OCI-LY7 (cell line): Measurements from ENCODE around the gene HERC3. TPM values are rescaled to one million over a fixed set of nuclear protein-coding genes. Genes with fewer than 3 reads are reported as not detected.

Experiments used
- BruUV-seq: library from RNA; stranded (reverse); fragments of 400-500 nt; replicated peaks from 2 replicates; lab custom pipeline; 2021; lab: Mats Ljungman, UMichigan
- CTCF ChIA-PET: fragments of 300-600 bp; sonication (Branson Sonifier 250); formaldehyde crosslinking; loops from one replicate; lab custom pipeline; 2022; ENCODE audit warnings: antibody characterized with exemption; ENCODE audit not compliant: unreplicated experiment; lab: Charles Lee
- POLR2A ChIA-PET: fragments of 300-600 bp; sonication (Branson Sonifier 250); formaldehyde crosslinking; loops from one replicate; lab custom pipeline; 2022; ENCODE audit warnings: antibody characterized with exemption; lab: Charles Lee
- DNase-seq: peaks from one replicate; pipeline ENCODE4 v3.0.0-alpha.2; 2015; ENCODE audit warnings: low spot score
- H2AFZ ChIP-seq: fragments of 200-600 bp; sonication (generic), shearing (Covaris generic); 2 replicates; pipeline ENCODE4 v1.6.1; 2014; ENCODE audit warnings: mild to moderate bottlenecking, antibody characterized with exemption, low read length, moderate library complexity
- H3K27ac ChIP-seq: fragments of 200-600 bp; sonication (generic); 2 replicates; pipeline ENCODE4 v1.5.1; 2014; ENCODE audit warnings: mixed run types, low read depth, mild to moderate bottlenecking, moderate library complexity, low read length, inconsistent platforms; ENCODE audit not compliant: poor library complexity, severe bottlenecking
- H3K36me3 ChIP-seq: fragments of 200-600 bp; sonication (generic); 2 replicates; pipeline ENCODE4 v1.6.1; 2014; ENCODE audit warnings: mild to moderate bottlenecking, antibody characterized with exemption, low read length, moderate library complexity, mixed read lengths; ENCODE audit not compliant: insufficient read depth
- H3K4me1 ChIP-seq: fragments of 200-600 bp; sonication (generic); 2 replicates; pipeline ENCODE4 v1.5.1; 2014; ENCODE audit warnings: mild to moderate bottlenecking, low read length; ENCODE audit not compliant: insufficient read depth, poor library complexity, severe bottlenecking
- H3K4me2 ChIP-seq: fragments of 200-600 bp; sonication (generic); 2 replicates; pipeline ENCODE4 v1.6.1; 2014; ENCODE audit warnings: mild to moderate bottlenecking, low read length
- H3K4me3 ChIP-seq: fragments of 200-600 bp; sonication (generic); 2 replicates; pipeline ENCODE4 v1.5.1; 2014; ENCODE audit warnings: mild to moderate bottlenecking, low read depth, low read length; ENCODE audit not compliant: poor library complexity, severe bottlenecking
- H3K79me2 ChIP-seq: fragments of 200-600 bp; sonication (generic); 2 replicates; pipeline ENCODE4 v1.6.1; 2016; ENCODE audit warnings: low read depth, mild to moderate bottlenecking, low read length, moderate library complexity, mixed read lengths; ENCODE audit not compliant: insufficient read depth
- H3K9me2 ChIP-seq: fragments of 200-600 bp; sonication (generic); 2 replicates; pipeline ENCODE4 v1.6.1; 2016; ENCODE audit warnings: mild to moderate bottlenecking, low read length, mixed read lengths; ENCODE audit not compliant: insufficient read depth
- H3K9me3 ChIP-seq: fragments of 200-600 bp; sonication (generic); 2 replicates; pipeline ENCODE4 v1.6.1; 2014; ENCODE audit warnings: mild to moderate bottlenecking, mixed run types, low read length, mixed read lengths
- H4K20me1 ChIP-seq: fragments of 200-600 bp; sonication (generic); 2 replicates; pipeline ENCODE4 v1.6.1; 2014; ENCODE audit warnings: mild to moderate bottlenecking, antibody characterized with exemption, low read length, moderate library complexity, mixed read lengths; ENCODE audit not compliant: insufficient read depth
- EZH2phosphoT487 ChIP-seq: fragments of 200-600 bp; sonication (generic); IDR thresholded peaks from 2 replicates; pipeline ENCODE4 v1.6.1; 2018; ENCODE audit warnings: low read depth, borderline replicate concordance, mild to moderate bottlenecking, mixed run types, antibody characterized with exemption, low read length, moderate library complexity, mixed read lengths
- intact Hi-C: fragments of 100-400 bp; cut with micrococcal nuclease; formaldehyde crosslinking; loops from one replicate; pipeline ENCODE4 v1.10.0; 2022; ENCODE audit not compliant: unreplicated experiment
- total RNA-seq, 2 experiments: library from RNA; depleted of rRNA in 1 of 2; stranded (reverse); fragments of >200 nt in 1 of 2; shearing (Covaris generic) in 1 of 2; gene quantifications; 2 replicates each; pipeline ENCODE4 v1.2.3, GENCODE V29; 2014 to 2022
- TF ChIP-seq, protein P1 (sequence below): fragments of 200-600 bp; sonication (generic); conservative IDR thresholded peaks from 2 replicates; pipeline ENCODE4 v1.5.1; 2014; ENCODE audit warnings: mild to moderate bottlenecking, antibody characterized with exemption, low read length, moderate library complexity, mixed read lengths

The HERC3 gene
- total RNA-seq, 2 experiments from 2014 or later: 9.2 to 22.9 TPM

DNA sequence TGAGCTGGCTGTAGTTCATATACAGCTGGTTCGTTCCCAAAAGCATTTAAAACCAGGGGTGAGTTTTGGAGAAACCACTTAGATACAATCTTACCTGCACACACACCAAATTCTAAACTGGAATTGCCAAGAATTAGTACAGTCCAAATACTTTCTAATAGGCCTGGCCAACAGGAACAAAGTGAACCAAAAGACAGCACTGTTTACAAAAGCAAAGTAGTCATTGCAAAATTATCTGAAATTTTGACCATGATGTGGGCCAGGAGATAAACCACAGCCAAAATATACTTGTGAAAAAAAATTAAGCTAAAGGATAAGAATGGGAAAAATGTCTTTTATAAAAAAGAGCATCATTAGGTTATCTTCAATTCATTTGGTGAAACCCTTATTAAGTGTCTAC, 143.3 kb downstream of the HERC3 start:
- Histone ChIP-seq H3K9me3 (no peaks in the 10 kb centered on the region), H3K9me2 (no peaks in the 10 kb centered on the region), H3K79me2 (no peaks in the 10 kb centered on the region), H3K4me1 (no peaks in the 10 kb centered on the region), H2AFZ (no peak overlapping the region), H3K4me3 (no peak overlapping the region), H3K4me2 (no peak overlapping the region), H3K27ac (no peak overlapping the region), H3K36me3 (no peaks in the 10 kb centered on the region), H4K20me1 (no peaks in the 10 kb centered on the region)
- no TSS peak for BruUV-seq
- intact Hi-C loops: no loop called here
- CTCF ChIA-PET: no interaction called here
- TF ChIP-seq EZH2phosphoT487: no peak
- TF ChIP-seq, protein P1, sequence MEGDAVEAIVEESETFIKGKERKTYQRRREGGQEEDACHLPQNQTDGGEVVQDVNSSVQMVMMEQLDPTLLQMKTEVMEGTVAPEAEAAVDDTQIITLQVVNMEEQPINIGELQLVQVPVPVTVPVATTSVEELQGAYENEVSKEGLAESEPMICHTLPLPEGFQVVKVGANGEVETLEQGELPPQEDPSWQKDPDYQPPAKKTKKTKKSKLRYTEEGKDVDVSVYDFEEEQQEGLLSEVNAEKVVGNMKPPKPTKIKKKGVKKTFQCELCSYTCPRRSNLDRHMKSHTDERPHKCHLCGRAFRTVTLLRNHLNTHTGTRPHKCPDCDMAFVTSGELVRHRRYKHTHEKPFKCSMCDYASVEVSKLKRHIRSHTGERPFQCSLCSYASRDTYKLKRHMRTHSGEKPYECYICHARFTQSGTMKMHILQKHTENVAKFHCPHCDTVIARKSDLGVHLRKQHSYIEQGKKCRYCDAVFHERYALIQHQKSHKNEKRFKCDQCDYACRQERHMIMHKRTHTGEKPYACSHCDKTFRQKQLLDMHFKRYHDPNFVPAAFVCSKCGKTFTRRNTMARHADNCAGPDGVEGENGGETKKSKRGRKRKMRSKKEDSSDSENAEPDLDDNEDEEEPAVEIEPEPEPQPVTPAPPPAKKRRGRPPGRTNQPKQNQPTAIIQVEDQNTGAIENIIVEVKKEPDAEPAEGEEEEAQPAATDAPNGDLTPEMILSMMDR: no peak
- POLR2A ChIA-PET: interaction anchor here (0.5 to 2.0 kb wide), 5 partner anchors 9 to 1345 kb away, joined by 3 to 4 read pairs (median 3); no protein-coding TSS in a partner anchor
- DNase-seq: no peak

DNA sequence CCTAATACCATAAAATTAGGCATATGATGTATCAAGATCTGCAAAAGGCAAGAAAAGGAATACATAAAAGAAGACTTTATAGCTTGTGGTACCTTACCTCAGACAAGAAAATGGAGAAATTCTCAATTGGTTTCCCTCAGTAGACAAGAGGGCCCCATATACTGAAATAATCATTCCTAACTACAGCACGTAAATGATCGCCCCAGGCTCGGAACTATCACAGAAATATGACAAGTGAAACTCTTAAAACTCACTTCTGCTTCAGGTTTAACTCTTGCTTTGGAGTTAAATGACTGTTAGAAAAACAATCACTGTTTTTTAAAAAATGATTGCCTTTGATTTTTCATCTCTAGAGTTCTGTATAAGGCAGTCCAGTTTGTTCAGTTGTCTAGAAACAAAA, 144.0 kb downstream of the HERC3 start:
- no peaks in the 10 kb centered on the region for H3K79me2 ChIP-seq
- ChIA-PET CTCF (no interaction called here), POLR2A (interaction anchor here (0.7 to 2.0 kb wide), 4 partner anchors 11 to 346 kb away, joined by 3 to 4 read pairs (median 3); no protein-coding TSS in a partner anchor)
- intact Hi-C loops: no loop called here
- no peak overlapping the region for H3K4me3 ChIP-seq
- no TSS peak for BruUV-seq
- H3K9me3 ChIP-seq: no peaks in the 10 kb centered on the region
- no peak for DNase-seq
- no peak overlapping the region for H3K27ac ChIP-seq
- H4K20me1 ChIP-seq: no peaks in the 10 kb centered on the region
- no peaks in the 10 kb centered on the region for H3K4me1 ChIP-seq
- H3K4me2 ChIP-seq: no peak overlapping the region
- no peaks in the 10 kb centered on the region for H3K9me2 ChIP-seq
- H2AFZ ChIP-seq: no peak overlapping the region
- no peaks in the 10 kb centered on the region for H3K36me3 ChIP-seq
- TF ChIP-seq, protein P1: no peak
- TF ChIP-seq EZH2phosphoT487: no peak

DNA sequence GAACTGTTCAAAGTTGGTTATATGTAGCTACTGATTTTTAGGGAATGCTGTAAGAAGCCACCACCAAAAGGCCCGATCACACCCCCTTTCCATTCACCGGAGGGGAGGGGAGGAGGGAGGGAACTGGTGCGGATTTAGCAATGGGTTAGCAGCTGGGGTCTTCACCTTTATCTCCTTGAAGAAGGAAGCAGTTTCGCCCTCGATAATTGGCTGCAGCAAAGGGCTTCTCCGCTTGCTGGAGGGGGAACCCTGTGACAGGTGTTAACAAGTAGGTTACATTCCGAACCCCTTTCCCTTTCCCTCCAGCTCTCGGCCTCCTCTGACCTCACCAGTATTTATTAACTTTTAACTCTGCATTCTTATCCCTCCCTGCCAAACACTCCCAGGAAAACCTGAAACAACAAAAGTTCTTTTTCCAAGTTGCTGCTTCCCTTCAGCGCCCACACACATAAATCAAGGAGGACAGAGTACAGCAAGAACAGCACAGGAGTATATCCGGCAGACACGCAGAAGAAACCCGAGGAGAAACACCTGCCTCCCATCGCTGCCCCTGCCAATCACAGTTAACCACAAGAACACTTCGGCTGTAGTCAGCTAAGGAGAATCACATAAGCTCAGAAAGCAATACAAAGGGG, 145.1 kb downstream of the HERC3 start:
- Histone ChIP-seq H3K27ac (no peak overlapping the region), H2AFZ (no peak overlapping the region), H3K79me2 (no peaks in the 10 kb centered on the region), H3K9me3 (no peaks in the 10 kb centered on the region), H3K9me2 (no peaks in the 10 kb centered on the region), H3K4me1 (no peaks in the 10 kb centered on the region), H4K20me1 (no peaks in the 10 kb centered on the region), H3K4me2 (no peak overlapping the region), H3K36me3 (no peaks in the 10 kb centered on the region), H3K4me3 (no peak overlapping the region)
- intact Hi-C loops: no loop called here
- ChIA-PET CTCF (no interaction called here), POLR2A (interaction anchor here (0.7 kb wide), 1 partner anchor 144 kb away, joined by 4 read pairs; the partner anchor contains the start of gene HERC3)
- DNase-seq: no peak
- BruUV-seq: no TSS peak
- TF ChIP-seq EZH2phosphoT487: no peak
- TF ChIP-seq, protein P1: no peak
